GM19372 (cell line): Measurements from ENCODE around the gene INO80.
"Not testable (repeated sequence)": the region's sequence is repeated elsewhere in the genome, so short reads cannot be mapped to it uniquely, and the experiment has no call there.

Experiments used
- ATAC-seq: cut with Tn5 transposase; IDR thresholded peaks from one replicate; pipeline ENCODE4 v1.9.1; 2021; ENCODE audit warnings: mild to moderate bottlenecking, low read depth, moderate library complexity; ENCODE audit not compliant: unreplicated experiment

The INO80 gene

DNA sequence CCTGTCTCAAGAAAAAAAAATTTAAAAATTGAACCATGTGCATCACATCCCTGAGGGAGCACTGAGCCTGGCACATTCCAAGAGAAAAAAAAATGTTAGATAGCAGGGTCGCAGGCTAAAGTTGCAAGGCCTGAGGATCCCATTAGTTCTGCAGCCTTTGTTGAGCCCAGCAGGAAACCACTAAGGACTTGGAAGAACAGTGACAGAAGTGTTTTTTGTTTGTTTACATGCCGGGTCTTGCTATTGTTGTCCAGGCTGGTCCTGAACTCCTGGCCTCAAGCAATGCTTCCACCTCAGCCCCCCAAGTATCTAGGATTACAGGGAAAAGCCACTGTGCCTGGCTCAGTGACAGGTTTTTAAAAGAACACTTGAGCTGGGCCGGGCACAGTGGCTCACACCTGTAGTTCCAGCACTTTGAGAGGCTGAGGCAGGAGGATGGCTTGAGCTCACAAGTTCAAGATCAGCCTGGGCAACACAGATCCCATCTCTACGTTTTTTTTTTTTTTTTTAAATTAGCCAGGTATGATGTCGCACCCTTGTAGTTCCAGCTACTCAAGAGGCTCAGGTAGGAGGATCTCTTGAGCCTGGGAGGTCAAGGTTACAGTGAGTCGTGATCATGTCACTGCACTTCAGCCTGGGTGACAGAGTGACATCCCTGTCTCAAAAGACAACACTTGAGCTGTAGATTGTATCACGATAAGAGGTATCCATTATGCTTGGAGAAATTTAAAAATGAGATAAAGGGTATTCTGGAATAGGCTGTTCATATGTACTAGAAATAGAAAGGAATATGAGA, 147.6 kb downstream of the INO80 start:
- ATAC-seq = no peak

DNA sequence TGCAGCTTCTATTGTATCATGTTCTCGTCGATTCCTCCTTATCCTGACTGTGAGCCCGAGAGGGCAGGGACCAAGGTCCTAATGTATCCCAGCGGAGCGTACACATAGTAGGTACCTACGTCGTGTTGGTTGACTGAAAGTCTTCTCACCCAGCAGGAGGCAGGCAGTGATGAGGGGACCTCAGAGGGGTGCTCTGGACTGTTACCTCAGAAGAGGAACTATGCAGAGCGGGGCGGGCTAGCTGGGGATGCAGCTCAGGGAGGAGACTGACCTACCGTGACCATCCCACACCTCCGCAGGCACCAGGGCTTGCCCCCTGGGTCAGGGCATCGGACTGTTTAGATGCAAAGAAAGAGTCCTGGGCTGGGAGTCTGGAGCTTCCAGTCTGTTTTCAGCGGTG, 151.4 kb downstream of the INO80 start:
- ATAC-seq = no peak

DNA sequence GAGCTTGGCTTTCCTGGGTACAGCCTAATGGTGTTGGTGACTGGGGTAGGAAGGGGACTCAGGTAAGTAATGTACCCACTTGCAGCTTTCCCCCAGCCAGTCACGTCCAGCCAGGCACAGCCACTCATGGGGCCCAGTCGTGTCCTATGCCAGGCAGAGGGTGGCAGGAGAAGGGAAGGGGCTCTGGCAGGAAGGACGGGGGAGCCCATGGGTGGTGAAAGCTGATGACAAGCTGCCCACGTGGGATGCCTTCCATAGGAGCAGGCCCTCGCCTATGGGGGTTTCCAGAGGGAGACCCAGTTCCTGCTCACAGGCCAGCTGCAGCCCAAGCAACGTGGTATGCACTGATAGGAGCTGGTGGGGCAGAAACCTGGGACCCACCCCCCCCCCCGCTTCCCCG, 152.1 kb downstream of the INO80 start:
- ATAC-seq = no peak

- no peak for ATAC-seq
Measured at GRCh38 chr15:40963201-40963600, 152.9 kb downstream of the INO80 start.

- not testable (repeated sequence) for ATAC-seq
Measured at GRCh38 chr15:40962317-40962716, 153.8 kb downstream of the INO80 start.

- not testable (repeated sequence) for ATAC-seq
Measured at GRCh38 chr15:40961740-40962139, 154.3 kb downstream of the INO80 start.

- no peak for ATAC-seq
Measured at GRCh38 chr15:40960925-40961324, 155.2 kb downstream of the INO80 start.

DNA sequence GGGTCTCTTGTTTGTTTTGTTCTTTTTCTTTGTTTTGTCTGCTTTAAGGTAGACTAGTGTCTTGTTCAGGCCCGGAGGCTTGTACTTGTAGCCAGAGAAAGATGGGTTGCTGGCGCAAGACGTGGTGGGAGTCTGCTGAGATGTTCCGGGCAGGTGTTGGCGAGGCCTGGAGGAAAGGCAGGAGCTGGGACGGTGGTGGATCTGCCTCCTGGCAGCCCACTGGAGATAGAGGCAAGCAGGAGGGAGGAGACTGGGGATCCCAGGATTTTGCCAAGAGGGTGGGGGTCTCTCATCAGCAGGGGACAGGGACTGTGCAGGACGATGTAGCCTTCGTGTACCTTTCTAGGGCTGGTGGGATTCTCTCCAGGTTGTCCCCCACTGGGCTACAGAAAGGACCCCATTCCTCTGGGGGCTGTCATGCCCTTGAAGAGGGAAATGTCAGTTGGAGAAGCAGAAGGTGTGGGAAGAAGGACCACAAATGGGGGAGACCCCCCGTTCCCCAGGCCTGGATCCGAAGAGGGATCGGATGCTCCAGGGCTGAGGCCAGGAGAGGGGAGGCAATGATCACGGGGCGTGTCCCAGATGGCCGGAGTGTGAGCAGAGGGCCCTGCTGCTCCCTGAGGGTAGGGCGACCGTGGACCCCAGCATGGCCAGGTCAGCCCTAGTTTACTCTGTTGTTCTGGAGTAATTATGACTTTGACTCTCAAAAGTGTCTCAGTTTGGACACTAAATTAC, 155.8 kb downstream of the INO80 start:
- no peak for ATAC-seq

DNA sequence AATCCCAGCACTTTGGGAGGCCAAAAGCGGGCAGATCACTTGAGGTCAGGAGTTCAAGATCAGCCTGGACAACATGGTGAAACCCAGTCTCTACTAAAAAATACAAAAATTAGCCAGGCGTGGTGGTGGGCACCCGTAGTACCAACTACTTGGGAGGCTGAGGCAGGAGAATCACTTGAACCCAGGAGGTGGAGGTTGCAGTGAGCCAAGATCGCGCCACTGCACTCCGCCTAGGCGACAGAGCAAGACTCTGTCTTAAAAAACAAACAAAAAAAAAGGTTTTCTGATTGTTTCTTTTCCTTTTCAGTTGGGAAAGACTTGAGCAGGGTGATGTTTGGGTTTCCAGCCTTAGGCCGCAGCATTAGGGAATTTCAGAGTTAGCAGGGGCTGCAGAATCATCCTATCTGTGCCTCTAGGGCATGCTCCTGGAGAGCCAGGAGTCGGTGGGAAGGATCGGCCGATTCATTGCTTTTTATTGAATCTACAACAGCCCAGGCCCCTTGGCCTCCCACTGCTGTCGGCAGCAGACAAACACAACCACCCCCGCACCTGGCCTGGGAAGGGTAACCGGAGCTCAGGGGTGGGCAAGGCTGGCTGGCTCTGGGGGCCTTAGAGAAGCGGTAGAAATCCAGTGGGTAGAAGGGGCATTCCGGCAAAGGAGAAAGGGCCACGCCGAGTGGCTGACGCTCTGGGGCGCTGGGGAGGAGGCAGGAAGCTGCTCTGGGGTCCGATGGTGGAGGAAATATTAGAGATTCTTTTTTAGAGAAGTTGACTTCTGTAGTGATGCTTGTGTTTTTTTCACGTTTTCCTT, 156.5 kb downstream of the INO80 start:
- ATAC-seq = no peak

GRCh38 chr15:40958723-40959122, 157.4 kb downstream of the INO80 start:
- ATAC-seq = no peak

GRCh38 chr15:40958146-40958545, 157.9 kb downstream of the INO80 start:
- no peak for ATAC-seq

- ATAC-seq = no peak
Measured at GRCh38 chr15:40957581-40958051, 158.5 kb downstream of the INO80 start.

GRCh38 chr15:40957041-40957555, 159.0 kb downstream of the INO80 start:
- no peak for ATAC-seq

DNA sequence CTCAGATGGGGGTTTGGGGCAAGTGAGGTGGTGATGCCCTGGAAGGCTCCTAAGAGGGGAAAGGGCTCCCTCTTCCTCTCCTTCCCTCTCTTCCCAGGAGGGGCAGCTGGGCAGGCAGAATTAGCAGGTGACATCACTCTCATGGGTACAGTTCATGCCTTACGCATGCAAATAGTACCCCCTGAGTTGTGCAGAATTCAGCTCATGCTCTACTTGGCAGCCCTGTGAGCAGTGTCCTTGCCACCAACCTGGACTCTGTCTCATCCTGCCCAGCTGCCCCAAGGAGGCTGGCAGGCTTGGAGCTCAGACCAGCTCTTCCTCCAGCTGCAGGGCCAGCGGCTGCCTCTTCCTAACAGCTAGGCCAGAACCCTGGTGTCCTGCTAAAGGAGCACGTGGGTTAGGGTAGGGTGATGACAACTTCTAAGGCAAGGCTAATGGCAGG, 159.5 kb downstream of the INO80 start:
- no peak for ATAC-seq

- ATAC-seq = no peak
Measured at GRCh38 chr15:40955930-40956540, 160.0 kb downstream of the INO80 start.

GRCh38 chr15:40955141-40955903, 160.8 kb downstream of the INO80 start:
- ATAC-seq = no peak

- ATAC-seq = not testable (repeated sequence)
Measured at GRCh38 chr15:40954158-40954848, 161.8 kb downstream of the INO80 start.

- no peak for ATAC-seq
Measured at GRCh38 chr15:40953713-40954074, 162.4 kb downstream of the INO80 start.
